Activated B cell treated with CpG ODN at 0.5 μM for 24 hours (primary cell): ENCODE measurements around the gene ZDHHC13. TPM values are rescaled to one million over a fixed set of nuclear protein-coding genes. Genes with fewer than 3 reads are reported as not detected.

Experiments
- ATAC-seq: fragments of 200-7000 bp; cut with Tn5 transposase; one replicate; pipeline ENCODE4 v1.10.0; 2021; ENCODE audit warnings: low read depth, mild to moderate bottlenecking, moderate library complexity
- CTCF ChIA-PET: fragments of 350-600 bp; sonication (Branson Sonifier 250); formaldehyde crosslinking; loops from one replicate; lab custom pipeline; 2021; ENCODE audit warnings: antibody characterized with exemption; lab: Charles Lee
- POLR2A ChIA-PET: fragments of 350-600 bp; sonication (Branson Sonifier 250); formaldehyde crosslinking; loops from one replicate; lab custom pipeline; 2021; ENCODE audit warnings: antibody characterized with exemption; lab: Charles Lee
- DNase-seq: peaks from one replicate; pipeline ENCODE4 v3.0.0; 2022
- H3K27ac Mint-ChIP-seq: one replicate; pipeline ENCODE4 v1.8.0; 2020; ENCODE audit warnings: mixed read lengths
- H3K27me3 Mint-ChIP-seq: one replicate; pipeline ENCODE4 v1.8.0; 2021; ENCODE audit warnings: mixed read lengths
- H3K36me3 Mint-ChIP-seq: one replicate; pipeline ENCODE4 v1.8.0; 2021; ENCODE audit warnings: low read depth, mixed read lengths
- H3K4me1 Mint-ChIP-seq: one replicate; pipeline ENCODE4 v1.8.0; 2021; ENCODE audit warnings: mixed read lengths
- H3K4me3 Mint-ChIP-seq: one replicate; pipeline ENCODE4 v1.8.0; 2020; ENCODE audit warnings: mild to moderate bottlenecking, mixed read lengths
- H3K9me3 Mint-ChIP-seq: one replicate; pipeline ENCODE4 v1.8.0; 2020; ENCODE audit warnings: mixed read lengths
- CTCF ChIP-seq: fragments of 200-600 bp; IDR thresholded peaks from one replicate; pipeline ENCODE4 v1.8.0; 2022; ENCODE audit warnings: antibody characterized with exemption, mild to moderate bottlenecking
- intact Hi-C: fragments of 100-400 bp; cut with micrococcal nuclease; formaldehyde crosslinking; loops from one replicate; pipeline ENCODE4 v1.15.1; 2024
- total RNA-seq: library from RNA; stranded (reverse); gene quantifications from 2 replicates; pipeline ENCODE4 v1.2.3, GENCODE V29; 2022

ZDHHC13 gene
- 17.1 and 25.2 TPM in 2 replicates for total RNA-seq

- ChIA-PET POLR2A (interaction anchor here (0.9 kb wide), 1 partner anchor 661 kb away, joined by 5 read pairs; no protein-coding TSS in a partner anchor), CTCF (interaction anchor here (1.8 kb wide), 1 partner anchor 41 kb away, joined by 6 read pairs; no protein-coding TSS in a partner anchor)
- ATAC-seq = peak; percentile 99
- intact Hi-C loops = loop anchor here (1.0 to 10.0 kb wide), 5 partner anchors 40 to 1268 kb away; partner anchors contain the start of gene PRMT3
- peaks cover 51% of the 10 kb centered on the region for H3K4me1 Mint-ChIP-seq
- peaks cover 22% of the 10 kb centered on the region for H3K36me3 Mint-ChIP-seq
- TF ChIP-seq CTCF = no peak
- H3K27ac Mint-ChIP-seq = peak within 1 kb of the TSS; percentile 77
- DNase-seq = peak; percentile 89
- H3K27me3 Mint-ChIP-seq = no peaks in the 10 kb centered on the region
- H3K4me3 Mint-ChIP-seq = peak within 1 kb of the TSS; percentile 95
- no peaks in the 10 kb centered on the region for H3K9me3 Mint-ChIP-seq
These were observed at the start of gene ZDHHC13 for GRCh38 chr11:19116971-19117759. Gene ZDHHC13, plus strand, starts transcription at chr11:19117168. Its CDS starts 82 bp downstream, at chr11:19117250.

GRCh38 chr11:19071255-19071654 is 45.7 kb upstream of the ZDHHC13 start:
- no peaks in the 10 kb centered on the region for H3K36me3 Mint-ChIP-seq
- ATAC-seq (peak; percentile 70), DNase-seq (no peak)
- H3K27me3 Mint-ChIP-seq = peaks cover 29% of the 10 kb centered on the region
- peaks cover 2% of the 10 kb centered on the region for H3K4me1 Mint-ChIP-seq
- ChIA-PET CTCF (interaction anchor here (1.1 to 1.4 kb wide), 2 partner anchors 483 to 489 kb away, joined by 3 to 6 read pairs; no protein-coding TSS in a partner anchor), POLR2A (no interaction called here)
- no peak overlapping the region for H3K4me3 Mint-ChIP-seq
- peaks cover 15% of the 10 kb centered on the region for H3K9me3 Mint-ChIP-seq
- intact Hi-C loops = loop anchor here (1.0 to 10.0 kb wide), 4 partner anchors 254 to 834 kb away; no protein-coding TSS in a partner anchor
- TF ChIP-seq CTCF = no peak
- H3K27ac Mint-ChIP-seq = no peak overlapping the region

- Mint-ChIP-seq H3K27me3 (peaks cover 22% of the 10 kb centered on the region), H3K4me3 (no peak overlapping the region), H3K27ac (no peak overlapping the region), H3K4me1 (peaks cover 2% of the 10 kb centered on the region), H3K9me3 (peaks cover 15% of the 10 kb centered on the region), H3K36me3 (no peaks in the 10 kb centered on the region)
- ChIA-PET POLR2A (no interaction called here), CTCF (interaction anchor here (0.9 to 1.0 kb wide), 2 partner anchors 11 to 480 kb away, joined by 3 read pairs; no protein-coding TSS in a partner anchor)
- ATAC-seq (no peak), DNase-seq (no peak)
- no peak for TF ChIP-seq CTCF
- intact Hi-C loops = loop anchor here (10.0 kb wide), 2 partner anchors 252 to 832 kb away; no protein-coding TSS in a partner anchor
These were observed 44.5 kb upstream of the ZDHHC13 start for GRCh38 chr11:19072464-19072863.

- ATAC-seq (no peak), DNase-seq (no peak)
- Mint-ChIP-seq H3K27me3 (peaks cover 16% of the 10 kb centered on the region), H3K4me1 (peaks cover 2% of the 10 kb centered on the region), H3K9me3 (peaks cover 10% of the 10 kb centered on the region), H3K4me3 (no peak overlapping the region), H3K36me3 (no peaks in the 10 kb centered on the region), H3K27ac (no peak overlapping the region)
- ChIA-PET CTCF (interaction anchor here (0.9 to 1.4 kb wide), 3 partner anchors 12 to 482 kb away, joined by 3 read pairs; no protein-coding TSS in a partner anchor), POLR2A (no interaction called here)
- TF ChIP-seq CTCF = no peak
- intact Hi-C loops = loop anchor here (10.0 kb wide), 2 partner anchors 251 to 831 kb away; no protein-coding TSS in a partner anchor
These were observed 43.2 kb upstream of the ZDHHC13 start for GRCh38 chr11:19073454-19074415.
